ENCODE results near the gene GBX1.

The GBX1 gene

DNA sequence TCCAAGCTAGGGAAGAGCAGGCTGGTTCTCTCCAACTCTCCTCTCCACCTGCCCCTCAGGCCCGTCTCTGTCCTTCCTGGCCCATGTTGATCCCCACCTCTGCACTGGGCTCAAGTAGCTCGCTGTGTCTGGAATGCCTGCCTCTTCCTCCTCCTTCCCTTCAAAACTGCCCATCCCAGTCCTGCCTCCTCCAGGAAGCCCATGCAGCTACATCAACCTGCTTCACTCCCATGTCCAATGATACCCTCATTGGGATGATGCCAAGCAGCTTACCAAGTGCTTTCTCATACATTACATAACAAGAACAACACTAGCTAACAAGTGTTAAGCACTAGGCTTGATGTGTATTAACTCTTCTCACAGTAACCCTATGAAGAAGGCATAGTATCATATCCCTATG is 11.3 kb upstream of the GBX1 start:
- H3K4me3 ChIP-seq (ENCODE audit: low read depth, low read length) = no peak overlapping the region
- no peaks in the 10 kb centered on the region for H3K9me3 ChIP-seq
- no peaks in the 10 kb centered on the region for H3K4me1 ChIP-seq
- no peak for TF ChIP-seq CTCF (IDR thresholded peaks at IDR 0.05; ENCODE audit: low read depth, low read length)
- H3K27me3 ChIP-seq = peaks cover 3% of the 10 kb centered on the region; the same call in 1 of the 2 replicates
- H3K36me3 ChIP-seq = no peaks in the 10 kb centered on the region
- no peak for DNase-seq

- H3K4me1 ChIP-seq = no peaks in the 10 kb centered on the region
- H3K27me3 ChIP-seq = peaks cover 8% of the 10 kb centered on the region
- no peaks in the 10 kb centered on the region for H3K36me3 ChIP-seq
- H3K4me3 ChIP-seq (ENCODE audit: low read depth, low read length) = no peak overlapping the region
- DNase-seq = no peak
- TF ChIP-seq CTCF (IDR thresholded peaks at IDR 0.05; ENCODE audit: low read depth, low read length) = no peak
- no peaks in the 10 kb centered on the region for H3K9me3 ChIP-seq
These were observed 10.7 kb upstream of the GBX1 start for GRCh38 chr7:151178236-151178635.

DNA sequence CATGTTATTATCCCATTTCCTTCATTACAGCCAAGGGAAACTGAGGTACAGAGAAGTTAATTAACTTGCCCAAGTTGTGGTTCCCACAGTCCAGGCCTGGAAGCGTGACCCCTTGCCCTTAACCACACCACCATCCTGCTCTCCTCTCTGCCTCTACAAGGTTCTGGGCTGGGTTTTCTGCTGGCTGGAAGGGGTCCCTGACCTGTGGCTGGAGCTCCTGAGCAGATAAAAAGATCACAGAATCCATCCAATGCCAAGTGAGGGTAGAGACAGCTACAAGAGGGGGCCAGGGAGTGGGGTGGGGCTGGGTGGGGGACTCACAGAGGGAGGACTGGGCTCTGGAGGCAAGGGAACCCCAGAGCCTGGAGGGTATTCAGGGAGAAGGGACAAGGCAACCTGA is 9.8 kb upstream of the GBX1 start:
- H3K4me1 ChIP-seq = no peaks in the 10 kb centered on the region
- H3K9me3 ChIP-seq = no peaks in the 10 kb centered on the region
- H3K27me3 ChIP-seq = peaks cover 13% of the 10 kb centered on the region
- H3K4me3 ChIP-seq (ENCODE audit: low read depth, low read length) = no peak overlapping the region
- TF ChIP-seq CTCF (IDR thresholded peaks at IDR 0.05; ENCODE audit: low read depth, low read length) = no peak
- no peaks in the 10 kb centered on the region for H3K36me3 ChIP-seq
- no peak for DNase-seq

DNA sequence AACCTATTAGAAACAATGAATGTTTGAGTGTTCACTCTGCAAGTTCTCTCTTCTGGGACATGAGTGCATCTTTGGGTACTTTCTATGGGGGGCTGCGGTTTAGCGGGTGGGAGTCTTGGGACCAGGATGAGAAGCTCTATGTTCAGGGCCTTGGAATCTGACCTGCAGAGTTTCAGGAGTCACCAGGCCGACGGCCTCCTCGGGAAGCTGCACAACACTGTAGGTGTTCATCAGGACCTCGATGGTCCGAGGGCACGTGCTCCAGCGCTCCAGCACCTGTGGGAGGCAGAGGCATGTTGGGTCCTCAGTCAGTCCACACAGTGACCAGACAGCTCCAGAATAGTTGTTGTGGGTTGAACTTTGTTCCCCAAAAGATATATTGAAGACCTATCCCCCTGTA is 8.9 kb upstream of the GBX1 start:
- no peak for TF ChIP-seq CTCF (IDR thresholded peaks at IDR 0.05; ENCODE audit: low read depth, low read length)
- H3K4me1 ChIP-seq = no peaks in the 10 kb centered on the region
- no peak overlapping the region for H3K4me3 ChIP-seq (ENCODE audit: low read depth, low read length)
- H3K27me3 ChIP-seq = peaks cover 21% of the 10 kb centered on the region
- no peaks in the 10 kb centered on the region for H3K9me3 ChIP-seq
- no peak for DNase-seq
- H3K36me3 ChIP-seq = no peaks in the 10 kb centered on the region

GRCh38 chr7:151175793-151176311 is 8.4 kb upstream of the GBX1 start:
- Histone ChIP-seq H3K4me3 (ENCODE audit: low read depth, low read length) (no peak overlapping the region), H3K9me3 (no peaks in the 10 kb centered on the region), H3K36me3 (no peaks in the 10 kb centered on the region), H3K4me1 (no peaks in the 10 kb centered on the region), H3K27me3 (peaks cover 25% of the 10 kb centered on the region)
- no peak for TF ChIP-seq CTCF (IDR thresholded peaks at IDR 0.05; ENCODE audit: low read depth, low read length)
- no peak for DNase-seq

DNA sequence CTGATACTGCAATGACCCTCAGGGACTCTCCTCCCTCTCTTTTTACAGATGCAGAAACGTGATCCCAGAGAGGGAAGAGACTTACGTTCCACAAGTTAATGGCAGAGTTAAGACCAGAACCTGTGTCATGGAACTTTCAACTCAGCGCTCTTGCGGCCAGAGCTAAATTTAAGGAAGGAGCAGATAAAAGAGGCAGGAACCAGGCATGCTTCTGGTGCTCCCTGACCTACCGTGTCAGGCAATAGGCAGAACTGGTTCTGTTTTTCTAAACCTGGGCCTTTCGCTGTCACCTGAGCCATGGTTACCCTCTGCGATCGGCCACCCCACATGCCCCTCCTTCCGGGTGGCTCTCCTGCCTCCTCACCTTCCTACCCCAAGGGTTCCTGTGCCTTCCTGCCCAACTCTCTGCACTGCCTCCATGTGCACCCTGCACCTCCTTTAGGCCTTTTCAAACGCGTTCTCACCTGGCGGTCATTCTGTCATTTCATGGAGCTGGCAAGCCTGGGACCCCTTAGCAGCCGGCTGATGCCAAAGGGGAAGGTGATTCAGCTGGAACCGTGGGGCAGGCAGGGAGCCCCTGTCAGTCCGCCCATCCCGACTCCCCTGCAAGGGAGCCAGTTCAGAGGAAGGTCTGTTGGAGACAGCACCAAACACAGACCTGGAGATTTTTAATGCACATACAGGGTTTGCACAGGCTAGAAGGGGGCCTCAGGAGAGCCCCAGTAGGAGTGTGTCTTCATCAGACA is 7.7 kb upstream of the GBX1 start:
- no peak for TF ChIP-seq CTCF (IDR thresholded peaks at IDR 0.05; ENCODE audit: low read depth, low read length)
- Histone ChIP-seq H3K9me3 (no peaks in the 10 kb centered on the region), H3K27me3 (peaks cover 30% of the 10 kb centered on the region), H3K4me3 (ENCODE audit: low read depth, low read length) (no peak overlapping the region), H3K4me1 (no peaks in the 10 kb centered on the region), H3K36me3 (no peaks in the 10 kb centered on the region)
- no peak for DNase-seq

All from BE2C (cell line).